ENCODE results near the gene ADAM29.
"Not testable (repeated sequence)": the region's sequence is repeated elsewhere in the genome, so short reads cannot be mapped to it uniquely, and the experiment has no call there.

ADAM29 gene

DNA sequence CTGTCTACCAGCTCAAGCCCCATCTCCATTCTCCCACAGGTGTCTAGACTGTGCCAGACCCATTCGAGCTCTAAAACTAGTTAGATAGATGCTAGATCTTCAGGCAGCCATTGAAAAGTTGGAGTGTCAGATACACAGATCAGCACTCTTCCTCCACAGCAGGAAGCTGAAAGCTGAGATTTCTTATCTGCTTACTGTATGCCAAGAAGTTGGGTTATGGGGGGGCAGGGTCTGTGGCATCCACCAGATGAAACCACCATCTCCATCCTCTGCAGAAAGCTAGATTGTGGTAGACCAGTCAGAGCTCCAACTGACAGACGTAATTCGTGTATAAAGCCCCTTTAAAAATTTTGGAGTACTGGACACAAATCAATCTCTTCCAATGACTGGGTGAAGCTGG lies 54.8 kb downstream of the ADAM29 start:
- DNase-seq, result no peak

DNA sequence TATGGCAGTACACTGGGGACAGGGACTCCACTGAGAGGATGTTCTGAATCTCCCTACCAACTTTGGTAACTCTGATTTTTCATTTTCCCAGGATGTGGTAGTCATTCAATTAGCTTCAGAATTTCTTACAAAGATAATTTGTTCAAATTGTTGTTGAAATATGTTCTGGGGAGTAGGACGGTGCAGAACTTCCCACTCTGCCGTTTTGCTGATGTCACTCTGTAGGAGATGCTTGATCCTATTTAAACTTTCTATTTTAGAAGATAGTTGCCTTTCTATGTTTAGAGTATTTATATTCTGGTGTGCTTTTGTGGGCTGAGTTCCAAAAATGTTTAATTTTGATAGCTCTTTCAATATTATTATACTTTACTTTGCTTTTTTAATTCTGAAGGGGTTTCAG lies 55.2 kb downstream of the ADAM29 start:
- no peak for DNase-seq

DNA sequence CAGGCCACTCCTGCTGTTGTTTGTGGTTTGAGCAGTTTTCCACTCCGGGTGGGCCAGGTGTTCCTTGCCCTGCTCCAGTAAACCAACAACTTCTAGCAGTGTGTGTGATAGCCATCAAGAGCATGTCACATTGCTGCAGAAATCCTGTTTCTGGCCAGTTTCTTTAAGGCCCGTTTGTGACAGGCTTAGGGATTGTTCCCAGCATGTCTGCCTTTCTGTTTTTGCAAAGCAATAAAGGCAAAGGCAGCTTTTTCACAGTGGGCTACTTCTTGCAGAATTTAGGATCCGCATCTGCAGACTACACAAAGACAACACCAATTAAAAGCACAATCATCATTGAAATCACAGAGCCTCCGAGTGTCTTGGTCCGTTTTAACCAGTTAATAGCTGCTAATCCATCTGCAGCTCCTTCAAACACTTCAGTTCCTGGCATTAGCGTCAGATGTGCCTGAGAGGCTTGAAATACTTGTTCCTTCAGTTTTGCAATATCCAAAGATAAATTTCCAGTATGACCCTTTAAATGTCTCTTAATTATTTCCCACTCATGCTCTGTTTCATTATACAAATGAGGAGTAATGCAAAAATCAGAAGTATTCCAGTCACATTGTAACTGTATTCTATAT lies 65.1 kb downstream of the ADAM29 start:
- DNase-seq, result no peak

DNA sequence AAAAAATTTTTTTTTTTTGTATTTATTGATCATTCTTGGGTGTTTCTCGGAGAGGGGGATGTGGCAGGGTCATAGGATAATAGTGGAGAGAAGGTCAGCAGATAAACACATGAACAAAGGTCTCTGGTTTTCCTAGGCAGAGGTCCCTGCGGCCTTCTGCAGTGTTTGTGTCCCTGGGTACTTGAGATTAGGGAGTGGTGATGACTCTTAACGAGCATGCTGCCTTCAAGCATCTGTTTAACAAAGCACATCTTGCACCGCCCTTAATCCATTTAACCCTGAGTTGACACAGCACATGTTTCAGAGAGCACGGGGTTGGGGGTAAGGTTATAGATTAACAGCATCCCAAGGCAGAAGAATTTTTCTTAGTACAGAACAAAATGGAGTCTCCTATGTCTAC lies 65.7 kb downstream of the ADAM29 start:
- not testable (repeated sequence) for DNase-seq

DNA sequence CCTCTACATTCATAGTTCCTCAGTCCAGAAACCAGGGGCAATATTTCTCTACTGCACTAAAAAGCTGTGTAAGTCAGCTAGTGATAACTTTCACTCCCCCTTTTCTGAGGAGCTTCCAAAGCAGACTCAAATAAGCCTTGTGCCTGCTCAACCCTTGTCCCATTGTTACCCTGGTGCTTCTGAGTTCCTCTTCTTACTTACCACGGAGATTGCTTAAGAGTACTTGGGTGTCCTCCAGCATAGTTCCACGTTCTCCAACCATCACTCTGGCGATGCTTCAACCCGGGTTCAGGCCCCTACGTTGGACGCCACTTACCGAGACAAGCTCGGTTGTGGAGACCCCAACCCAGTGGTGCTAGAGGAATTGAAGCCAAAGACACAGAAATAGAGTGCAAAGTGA lies 71.6 kb downstream of the ADAM29 start:
- no peak for DNase-seq

DNA sequence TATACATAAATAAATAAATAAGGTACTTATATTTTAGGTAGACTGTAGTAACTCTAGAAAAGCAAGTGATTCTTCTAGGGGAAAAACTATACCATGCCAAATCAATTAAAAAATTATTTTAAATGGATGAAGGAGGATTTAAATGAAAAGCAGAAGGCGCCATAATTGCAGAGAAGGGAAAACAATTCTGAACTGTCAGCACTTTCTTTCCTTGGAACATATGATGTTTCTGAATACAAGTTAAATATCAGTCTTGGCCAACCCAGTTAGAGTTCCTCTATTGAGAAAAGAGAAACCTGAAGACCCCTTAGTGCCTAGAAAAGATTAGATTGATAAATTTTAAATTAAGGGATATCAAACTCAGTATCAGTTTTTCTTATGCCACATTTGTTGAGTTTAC lies 75.8 kb downstream of the ADAM29 start:
- DNase-seq, result no peak

DNA sequence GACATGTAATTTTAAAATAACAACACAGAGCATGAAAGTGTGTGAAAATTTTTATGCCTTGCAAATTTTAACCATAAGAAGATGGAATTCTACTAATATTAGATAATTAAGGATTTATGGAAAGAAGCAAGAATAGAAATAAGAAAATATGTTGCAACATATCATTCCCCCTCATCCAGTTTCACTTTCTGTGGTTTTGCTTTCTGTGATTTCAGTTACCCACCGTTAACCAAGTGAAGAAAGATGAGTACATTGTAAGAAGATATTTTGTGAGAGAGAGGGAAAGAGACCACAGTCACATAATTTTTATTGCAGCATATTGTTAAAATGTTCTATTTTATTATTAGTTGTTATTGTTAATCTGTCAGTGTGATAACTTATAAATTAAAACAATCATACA lies 77.9 kb downstream of the ADAM29 start:
- no peak for DNase-seq

DNA sequence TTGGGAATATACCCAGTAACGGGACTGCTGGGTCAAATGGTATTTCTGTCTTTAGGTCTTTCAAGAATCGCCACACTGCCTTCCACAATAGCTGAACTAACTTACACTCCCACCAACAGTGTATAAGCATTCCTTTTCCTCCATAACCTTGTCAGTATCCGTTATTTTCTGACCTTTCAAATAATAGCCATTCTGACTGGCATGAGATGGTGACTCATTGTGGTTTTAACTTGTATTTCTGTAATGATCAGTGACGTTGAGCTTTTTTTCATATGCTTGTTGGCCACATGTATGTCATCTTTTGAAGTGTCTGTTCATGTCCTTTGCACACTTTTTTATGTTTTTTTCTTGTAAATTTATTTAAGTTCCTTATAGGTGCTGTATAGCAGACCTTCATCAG lies 81.2 kb downstream of the ADAM29 start:
- no peak for DNase-seq

DNA sequence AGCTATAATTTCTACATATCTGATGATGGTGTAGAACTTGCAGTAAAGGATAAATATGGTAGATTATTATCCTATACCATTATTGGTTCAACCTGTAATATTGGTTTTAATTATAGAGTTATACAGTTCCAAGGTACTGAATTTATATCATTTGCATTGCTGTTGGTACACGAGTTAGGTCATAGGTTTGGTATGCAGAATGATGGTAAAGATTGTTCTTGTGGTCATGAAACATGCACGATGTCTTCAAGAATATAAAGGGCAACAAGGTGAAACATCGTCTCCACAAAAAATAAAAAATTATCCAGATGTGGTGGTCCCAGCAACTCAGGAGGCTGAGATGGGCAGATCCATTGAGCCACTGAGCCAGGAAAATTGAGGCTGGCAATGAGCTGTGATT lies 99.6 kb downstream of the ADAM29 start:
- no peak for DNase-seq

DNA sequence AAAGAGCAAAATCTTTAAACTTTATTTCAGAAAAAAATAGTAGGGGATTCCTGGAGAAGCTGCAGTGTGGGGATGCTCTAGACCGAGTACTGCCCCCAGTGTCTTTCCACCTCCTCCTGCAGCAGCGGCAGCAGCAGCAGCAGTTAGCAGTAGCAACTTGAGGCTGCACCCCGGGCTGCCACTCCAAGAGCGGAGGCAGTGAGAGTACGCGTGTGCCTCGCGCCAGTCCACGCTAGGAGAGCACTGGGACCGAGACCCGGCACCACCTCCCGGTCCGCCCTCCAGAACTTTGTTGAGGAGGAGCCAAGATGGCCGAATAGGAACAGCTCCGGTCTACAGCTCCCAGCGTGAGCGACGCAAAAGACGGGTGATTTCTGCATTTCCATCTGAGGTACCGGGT lies 101.3 kb downstream of the ADAM29 start:
- not testable (repeated sequence) for DNase-seq
